ENCODE measurements around the gene OR1M1.

GRCh38 chr19:9078651-9079050 lies 8.2 kb upstream of the OR1M1 start:
- TF ChIP-seq CTCF (IDR thresholded peaks at IDR 0.05) (no peak), POLR2A (IDR thresholded peaks at IDR 0.05) (no peak)

Data from gastroesophageal sphincter (tissue), 3 donors.